GM19468 (cell line): Measurements from ENCODE around the gene ELL2.
"Not testable (repeated sequence)": the region's sequence is repeated elsewhere in the genome, so short reads cannot be mapped to it uniquely, and the experiment has no call there.

Source experiments
- ATAC-seq: cut with Tn5 transposase; IDR thresholded peaks from one replicate; pipeline ENCODE4 v1.9.1; 2021; ENCODE audit warnings: mild to moderate bottlenecking, moderate library complexity, moderate number of reproducible peaks; ENCODE audit not compliant: unreplicated experiment; ENCODE audit errors: extremely low read depth

The ELL2 gene

GRCh38 chr5:95915999-95916686 lies 45.5 kb downstream of the ELL2 start:
- no peak for ATAC-seq

DNA sequence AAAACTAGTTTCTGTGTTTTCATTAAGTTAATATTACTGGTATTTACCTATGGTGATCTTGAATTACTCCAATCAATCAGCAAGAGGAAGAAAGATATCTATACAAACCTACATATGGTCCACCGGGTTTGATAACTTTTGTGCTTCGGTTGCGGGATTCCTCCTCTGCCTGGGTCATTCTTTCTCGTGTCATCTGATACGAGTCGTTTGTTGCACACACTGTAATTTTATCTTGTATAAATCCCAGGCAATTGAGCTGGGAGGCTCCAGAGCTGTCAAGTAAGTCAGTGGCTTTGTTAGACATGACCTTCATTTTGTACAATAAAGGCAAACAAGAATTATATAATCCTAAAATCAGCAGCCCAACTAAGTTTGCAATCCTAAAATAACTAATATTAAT lies 48.0 kb downstream of the ELL2 start:
- no peak for ATAC-seq

- ATAC-seq = no peak
Observed at GRCh38 chr5:95912029-95912428, 49.6 kb downstream of the ELL2 start.

GRCh38 chr5:95910521-95910920 lies 51.1 kb downstream of the ELL2 start:
- no peak for ATAC-seq

DNA sequence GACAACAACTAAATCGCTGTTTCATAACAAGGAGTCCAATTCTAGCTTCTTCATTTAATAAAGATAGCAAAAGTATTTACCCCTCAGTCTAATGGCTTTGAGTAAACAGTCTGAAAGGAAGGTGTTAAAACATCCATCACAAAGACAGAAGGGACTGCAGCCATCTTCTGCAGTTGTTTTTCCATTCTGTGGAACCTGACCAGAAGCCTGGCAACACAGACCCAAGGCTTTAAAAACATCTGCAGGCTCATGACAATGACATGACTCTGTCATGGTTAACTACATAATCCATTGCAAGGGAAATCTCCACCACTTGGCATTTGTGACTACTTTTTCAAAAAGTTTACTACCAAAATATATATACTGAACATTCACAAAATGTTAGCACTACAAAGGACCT lies 51.9 kb downstream of the ELL2 start:
- ATAC-seq = no peak

DNA sequence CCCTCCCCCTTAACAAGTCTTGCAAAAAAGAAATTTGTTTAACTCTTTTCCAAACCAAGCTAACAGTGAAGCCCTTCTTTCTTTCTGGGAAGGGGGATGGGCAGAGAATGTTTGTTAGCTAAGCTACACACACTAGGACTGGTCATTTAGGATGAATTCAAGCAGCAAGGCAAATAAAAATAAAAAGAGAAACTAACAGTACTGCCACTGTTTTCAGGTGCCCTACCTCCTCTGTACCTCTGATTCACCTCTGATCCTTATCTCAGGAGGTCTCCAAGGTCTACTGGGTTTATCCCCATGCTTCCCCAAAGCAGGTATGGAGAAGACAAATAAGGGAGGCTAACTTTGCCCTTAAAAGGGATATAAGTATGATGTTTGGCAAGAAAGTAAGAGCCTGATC lies 52.9 kb downstream of the ELL2 start:
- no peak for ATAC-seq

GRCh38 chr5:95907740-95908706 lies 53.6 kb downstream of the ELL2 start:
- no peak for ATAC-seq

GRCh38 chr5:95907067-95907705 lies 54.5 kb downstream of the ELL2 start:
- ATAC-seq = no peak

- ATAC-seq = not testable (repeated sequence)
Observed at GRCh38 chr5:95906398-95906797, 55.3 kb downstream of the ELL2 start.

- no peak for ATAC-seq
Observed at GRCh38 chr5:95904827-95905226, 56.8 kb downstream of the ELL2 start.

DNA sequence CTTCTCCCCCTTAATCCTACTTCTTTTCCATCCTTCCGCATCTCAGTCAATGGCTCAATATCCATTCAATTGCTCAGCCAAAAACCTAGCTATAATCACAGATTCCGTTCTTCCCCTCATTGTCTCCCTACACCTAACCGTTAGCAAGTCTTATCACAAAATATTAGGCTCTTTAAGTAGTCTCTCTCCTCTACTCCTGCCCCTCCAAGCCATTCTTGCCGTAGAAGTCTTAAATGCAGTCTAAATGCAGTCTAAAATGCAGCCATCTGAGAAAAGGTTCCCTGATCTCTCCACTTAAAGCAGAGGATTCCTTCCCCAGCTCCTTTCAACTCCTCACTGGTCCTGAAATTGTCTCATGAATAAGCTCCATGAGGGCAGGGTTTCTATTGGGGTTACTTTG lies 57.8 kb downstream of the ELL2 start:
- no peak for ATAC-seq

DNA sequence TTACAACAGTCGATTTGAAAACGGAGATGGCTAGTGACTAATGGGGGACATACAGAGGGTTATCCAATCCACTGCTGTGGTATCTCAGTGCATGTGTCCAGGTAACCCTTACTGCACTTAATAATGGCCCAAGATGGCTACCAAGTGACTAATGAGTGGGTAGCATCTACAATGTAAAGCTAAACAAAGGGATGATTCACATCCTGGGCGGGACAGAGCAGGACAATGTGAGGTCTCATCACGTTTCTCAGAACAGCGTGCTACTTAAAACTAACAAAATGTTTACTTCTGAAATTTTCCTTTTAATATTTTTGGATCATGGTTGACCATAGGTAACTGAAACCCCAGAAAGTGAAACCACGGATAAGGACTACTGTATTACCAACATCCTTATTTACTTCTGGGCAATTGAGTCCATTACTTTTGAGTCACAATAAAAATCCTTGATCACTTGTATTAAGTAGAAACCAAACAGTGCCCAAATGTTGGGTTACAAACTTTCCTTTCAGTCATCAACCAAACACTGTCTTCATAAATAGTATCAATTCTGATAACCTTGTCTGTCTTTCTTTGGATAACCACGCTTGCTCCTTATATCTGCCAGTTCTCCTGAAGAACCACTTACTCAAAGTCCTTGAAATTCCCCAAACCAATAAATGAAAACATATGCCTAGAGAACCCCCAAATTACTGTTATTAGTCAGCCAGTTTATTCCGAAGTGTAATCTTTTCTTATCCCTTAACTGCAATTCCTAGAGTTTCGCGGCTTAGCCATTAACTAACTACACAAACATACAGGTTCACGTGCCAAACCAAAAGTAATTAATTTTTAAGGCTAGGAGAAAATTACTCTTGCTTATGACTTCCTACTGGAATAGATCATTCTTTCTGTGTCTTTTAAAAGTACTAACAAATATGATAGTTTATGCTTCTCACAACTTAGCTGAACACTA lies 59.7 kb downstream of the ELL2 start:
- no peak for ATAC-seq

DNA sequence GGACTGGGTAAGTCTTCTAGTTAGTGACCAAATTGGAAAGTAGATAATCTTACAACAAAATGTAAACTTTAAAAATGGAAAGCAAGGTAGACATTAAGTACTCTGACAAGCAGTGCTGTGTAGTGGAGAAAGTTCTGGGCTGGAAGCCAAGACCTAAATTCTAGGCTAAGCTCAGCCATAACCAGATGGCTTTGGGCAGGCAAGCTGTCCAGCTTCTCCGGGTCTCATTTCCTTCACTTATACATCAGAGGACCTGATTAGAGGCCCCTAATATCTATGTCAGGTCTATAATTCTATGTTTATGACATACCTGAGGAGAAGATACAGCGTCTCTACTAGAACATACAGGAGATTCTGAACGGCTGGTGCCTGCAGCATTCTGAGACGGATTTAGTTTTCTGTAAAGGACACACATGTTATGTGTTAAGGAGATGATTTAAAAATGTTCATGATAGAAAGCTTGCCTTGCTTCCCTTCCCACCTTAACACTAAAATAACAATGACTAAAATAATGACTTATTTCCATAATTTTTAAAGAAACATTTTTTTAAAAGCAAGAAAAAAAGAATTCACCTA lies 61.2 kb downstream of the ELL2 start:
- ATAC-seq = no peak

GRCh38 chr5:95899829-95900228 lies 61.8 kb downstream of the ELL2 start:
- no peak for ATAC-seq

DNA sequence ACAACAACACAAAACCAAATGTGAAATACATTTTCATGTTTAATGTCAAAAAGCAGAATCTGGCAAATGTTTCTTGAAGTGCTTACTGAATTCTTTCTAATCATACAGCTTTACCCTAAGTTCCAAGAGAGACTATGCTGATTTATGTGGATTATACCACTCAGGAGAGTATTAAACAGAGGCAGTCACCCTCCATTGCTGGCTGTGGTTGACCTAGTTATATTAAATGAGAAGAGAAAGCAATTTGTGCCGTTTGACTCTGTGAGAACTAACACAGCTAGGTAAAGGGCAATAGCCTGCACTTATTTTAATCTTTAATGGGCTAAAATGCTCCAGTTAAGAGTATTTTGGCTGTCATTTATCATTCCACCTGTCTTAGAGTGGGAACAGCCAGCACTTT lies 62.6 kb downstream of the ELL2 start:
- ATAC-seq = no peak

DNA sequence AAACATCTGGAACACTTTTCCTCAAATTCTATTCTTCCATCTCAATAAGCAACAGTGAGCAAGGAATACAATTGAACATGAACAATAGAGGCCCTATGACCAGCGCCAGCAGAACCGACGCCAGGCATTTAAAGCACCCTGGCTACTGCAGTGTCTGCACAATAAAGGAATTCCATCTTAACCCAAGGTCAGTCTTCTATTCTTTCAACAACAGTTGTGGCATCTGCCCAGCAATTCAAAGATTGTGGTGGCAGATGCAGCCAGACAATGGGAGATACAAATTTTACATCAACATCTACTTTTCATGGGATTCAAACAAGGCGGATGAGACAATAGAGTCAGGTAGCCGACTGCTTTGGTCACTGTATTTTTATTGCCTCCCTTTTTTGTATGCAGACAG lies 65.9 kb downstream of the ELL2 start:
- ATAC-seq = no peak

- ATAC-seq = no peak
Observed at GRCh38 chr5:95895251-95895650, 66.4 kb downstream of the ELL2 start.

DNA sequence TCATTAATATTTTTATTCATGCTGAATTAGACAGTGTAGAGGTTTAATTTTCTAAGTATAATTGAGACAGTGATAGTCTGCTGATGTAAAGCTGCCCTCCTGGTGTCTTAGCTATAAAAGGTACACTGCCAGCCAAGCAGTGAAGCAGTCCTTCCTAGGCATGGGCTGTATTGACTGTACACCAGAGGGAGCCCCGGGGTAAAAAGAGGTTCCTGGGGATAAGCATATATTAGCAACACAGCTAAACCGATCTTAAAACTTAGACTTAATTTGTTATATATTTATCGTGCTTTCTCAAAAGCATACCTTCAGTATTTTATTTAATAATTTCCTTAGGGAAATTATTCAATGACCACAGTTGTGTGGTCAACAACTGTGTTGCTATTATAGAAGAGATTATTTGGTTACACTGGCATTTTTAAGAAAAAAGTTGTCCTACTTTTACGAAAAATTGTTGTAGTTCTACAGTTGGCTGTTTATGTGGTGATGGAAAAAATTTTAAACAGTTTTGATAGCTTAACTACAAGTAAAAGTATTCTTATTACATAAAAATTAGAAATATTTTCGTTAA lies 68.8 kb downstream of the ELL2 start:
- no peak for ATAC-seq

DNA sequence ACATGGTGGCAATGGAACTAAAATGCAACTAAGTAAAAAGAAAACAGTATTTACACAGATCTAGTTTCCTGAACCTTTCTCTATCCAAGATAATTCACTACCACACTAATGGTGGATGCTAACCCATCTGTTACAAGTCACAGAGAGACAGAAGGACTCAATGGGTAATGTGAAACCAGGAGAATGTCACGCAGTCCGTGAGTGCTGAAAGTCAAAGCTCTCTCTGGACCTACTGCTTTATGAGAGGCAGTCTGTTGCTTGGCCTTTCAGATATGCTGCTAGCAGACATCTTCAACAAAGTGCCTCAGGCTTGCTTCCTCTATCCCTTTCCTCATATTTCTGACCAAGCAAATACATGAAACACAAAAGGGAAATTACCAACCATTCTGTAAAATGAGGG lies 70.2 kb downstream of the ELL2 start:
- ATAC-seq = no peak
